ENCODE measurements around the gene MAN1A1. TPM values are rescaled to one million over a fixed set of nuclear protein-coding genes. Genes with fewer than 3 reads are reported as not detected.

Gene MAN1A1
- total and polyA plus RNA-seq, 2 experiments from 2014 or later = 2.0 to 8.7 TPM

GRCh38 chr6:119290306-119290705, 59.3 kb downstream of the MAN1A1 start:
- Histone ChIP-seq H3K36me3 (ENCODE audit: insufficient read depth) (no peaks in the 10 kb centered on the region), H3K27me3 (ENCODE audit: insufficient read depth) (no peaks in the 10 kb centered on the region), H3K9me2 (ENCODE audit: insufficient read depth) (no peaks in the 10 kb centered on the region), H3F3A (replicated peaks; ENCODE audit: low read depth) (no peaks in the 10 kb centered on the region), H4K20me1 (replicated peaks; ENCODE audit: insufficient read depth) (no peaks in the 10 kb centered on the region), H3K4me3 (no peak overlapping the region), H2AFZ (no peak overlapping the region), H3K27ac (ENCODE audit: low read depth) (no peak overlapping the region), H3K79me2 (replicated peaks; ENCODE audit: insufficient read depth) (no peaks in the 10 kb centered on the region), H3K4me1 (ENCODE audit: insufficient read depth) (0 out of 2 replicates have a peak, but pooled peaks cover under 1% of the 10 kb centered on the region), H3K4me2 (no peak overlapping the region)
- no peak for TF ChIP-seq CTCF (conservative IDR thresholded peaks at IDR 0.05; ENCODE audit: low read depth in 2 of 2)
- no peak for TF ChIP-seq REST (IDR thresholded peaks at IDR 0.05; ENCODE audit: unreplicated experiment)
- TF ChIP-seq ETS1 (IDR thresholded peaks at IDR 0.05) = no peak
- TF ChIP-seq POLR2AphosphoS5 (IDR thresholded peaks at IDR 0.05; ENCODE audit: low read depth) = no peak
- TF ChIP-seq EZH2phosphoT487 (IDR thresholded peaks at IDR 0.05; ENCODE audit: unreplicated experiment) = no peak
- no peak for TF ChIP-seq STAT1 (IDR thresholded peaks at IDR 0.05; ENCODE audit: unreplicated experiment)
- TF ChIP-seq JUNB (IDR thresholded peaks at IDR 0.05; ENCODE audit: unreplicated experiment) = no peak
- TF ChIP-seq ZNF462 (CRISPR knock-in tag; IDR thresholded peaks at IDR 0.05) = no peak
- no peak for TF ChIP-seq EZH2 (IDR thresholded peaks at IDR 0.05; ENCODE audit: low read depth, unreplicated experiment)
- no peak for TF ChIP-seq NANOG (IDR thresholded peaks at IDR 0.05; ENCODE audit: borderline replicate concordance)
- no peak for TF ChIP-seq ZNF114 (CRISPR knock-in tag; IDR thresholded peaks at IDR 0.05)
- TF ChIP-seq ZNF331 (CRISPR knock-in tag; IDR thresholded peaks at IDR 0.05; ENCODE audit: low read depth) = no peak
- TF ChIP-seq CREB1 (CRISPR knock-in tag; IDR thresholded peaks at IDR 0.05; ENCODE audit: low read depth) = no peak
- Mint-ChIP-seq H3K9me3 (no peaks in the 10 kb centered on the region), H3K4me1 (peaks cover under 1% of the 10 kb centered on the region; the same call in 2 of the 3 replicates), H3K4me3 (no peak overlapping the region), H3K27ac (no peak overlapping the region), H3K27me3 (ENCODE audit: insufficient read depth, low read depth, poor library complexity) (no peaks in the 10 kb centered on the region), H3K36me3 (ENCODE audit: low read depth) (no peaks in the 10 kb centered on the region)
- DNase-seq (ENCODE audit: low spot score) (no peak), ATAC-seq (no peak)
